Superior temporal gyrus (tissue), 1 donor: ENCODE measurements around the gene SCLY.

ENCODE experiments used
- DNase-seq: peaks from one replicate; pipeline ENCODE4 v3.0.0-alpha.2; 2016; ENCODE audit errors: extremely low spot score

The SCLY gene

GRCh38 chr2:238126338-238126737, 65.5 kb downstream of the SCLY start:
- no peak for DNase-seq

- DNase-seq, result no peak
Observed at GRCh38 chr2:238126775-238127164, 66.0 kb downstream of the SCLY start.

DNA sequence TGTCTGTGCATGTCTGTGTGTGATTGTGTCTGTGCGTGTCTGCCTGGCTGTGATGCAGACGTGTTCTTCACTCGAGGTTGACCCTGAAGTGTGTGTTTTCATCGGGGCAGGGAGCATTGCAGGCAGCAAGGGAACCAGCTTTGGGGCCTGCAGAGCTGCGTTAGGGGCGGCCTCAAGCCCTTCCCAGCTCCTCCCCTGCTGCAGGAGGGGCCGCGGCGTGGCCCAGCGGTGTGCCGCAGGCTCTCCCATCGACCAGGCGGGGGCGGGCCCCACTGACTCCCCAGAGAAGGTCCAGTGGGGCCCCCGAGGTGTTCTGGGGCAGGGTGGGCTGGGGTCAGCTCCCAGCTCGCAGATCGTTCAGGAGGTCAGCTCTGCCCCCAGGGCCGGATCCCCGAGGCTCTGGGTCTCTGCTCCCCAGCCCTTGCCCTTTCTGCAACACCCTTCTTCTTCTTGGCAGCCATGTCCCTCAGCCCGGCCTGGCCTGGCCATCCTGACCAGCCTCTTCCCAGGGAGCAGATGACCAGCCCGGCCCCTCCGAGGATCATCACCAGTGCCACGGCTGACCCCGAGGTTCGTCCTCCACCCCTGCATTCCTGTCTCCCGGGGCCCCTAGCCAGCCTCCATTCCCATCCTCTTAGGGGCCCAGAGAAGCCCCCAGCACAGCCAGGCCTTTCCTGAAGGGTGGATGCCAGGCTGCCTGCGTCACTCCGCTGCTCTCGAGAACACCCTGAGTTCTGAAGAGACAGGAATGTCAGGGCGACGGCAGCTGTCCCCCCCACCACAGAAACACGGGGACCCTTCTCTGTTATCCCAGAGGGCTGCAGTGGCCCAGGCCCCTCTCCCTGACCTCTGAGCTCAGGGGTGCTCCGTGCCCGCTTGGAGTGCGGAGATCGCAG, 66.6 kb downstream of the SCLY start:
- DNase-seq, result no peak

- no peak for DNase-seq
Observed at GRCh38 chr2:238128061-238128440, 67.2 kb downstream of the SCLY start.

- DNase-seq, result no peak
Observed at GRCh38 chr2:238128534-238129001, 67.8 kb downstream of the SCLY start.

DNA sequence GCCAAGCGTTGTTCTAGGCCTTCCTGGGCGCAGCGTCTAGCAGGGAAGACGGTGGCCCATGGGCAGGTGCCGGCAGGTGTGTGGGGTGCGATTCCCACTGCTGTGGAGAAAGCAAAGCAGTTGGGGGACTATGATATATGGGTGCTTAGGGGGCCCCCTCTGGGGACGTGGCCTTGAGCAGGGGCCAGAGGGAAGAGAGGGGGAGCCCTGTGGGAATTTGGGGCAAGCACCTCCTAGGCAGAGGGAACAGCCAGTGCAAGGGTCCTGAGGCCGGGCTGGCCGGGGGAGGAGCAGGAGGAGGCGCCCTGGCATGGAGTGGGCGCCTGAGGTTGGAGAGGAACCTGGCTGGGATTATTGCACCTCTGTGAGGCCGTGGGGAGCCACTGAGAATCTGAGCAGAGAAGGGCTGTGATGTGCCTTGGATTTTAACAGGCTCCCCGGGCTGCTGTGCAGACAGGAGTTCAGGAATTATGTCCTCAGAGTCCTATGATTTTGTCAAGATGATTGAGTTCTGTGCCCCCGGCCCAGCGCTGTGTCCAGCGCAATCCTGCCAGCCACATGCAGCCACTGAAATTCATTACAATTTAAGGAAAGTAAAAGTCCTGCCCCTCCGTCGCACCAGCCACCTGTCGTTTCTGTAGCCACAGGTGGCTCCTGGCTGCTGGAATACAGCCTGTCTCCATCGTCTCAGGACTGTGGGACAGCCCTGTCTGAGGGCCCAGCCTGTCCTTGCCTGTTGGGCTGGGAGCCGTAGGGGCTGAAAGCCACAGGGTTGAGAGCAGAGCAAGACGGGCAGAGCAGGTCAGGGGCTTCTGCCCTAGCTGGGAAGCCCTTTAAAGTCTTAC, 68.6 kb downstream of the SCLY start:
- no peak for DNase-seq

DNA sequence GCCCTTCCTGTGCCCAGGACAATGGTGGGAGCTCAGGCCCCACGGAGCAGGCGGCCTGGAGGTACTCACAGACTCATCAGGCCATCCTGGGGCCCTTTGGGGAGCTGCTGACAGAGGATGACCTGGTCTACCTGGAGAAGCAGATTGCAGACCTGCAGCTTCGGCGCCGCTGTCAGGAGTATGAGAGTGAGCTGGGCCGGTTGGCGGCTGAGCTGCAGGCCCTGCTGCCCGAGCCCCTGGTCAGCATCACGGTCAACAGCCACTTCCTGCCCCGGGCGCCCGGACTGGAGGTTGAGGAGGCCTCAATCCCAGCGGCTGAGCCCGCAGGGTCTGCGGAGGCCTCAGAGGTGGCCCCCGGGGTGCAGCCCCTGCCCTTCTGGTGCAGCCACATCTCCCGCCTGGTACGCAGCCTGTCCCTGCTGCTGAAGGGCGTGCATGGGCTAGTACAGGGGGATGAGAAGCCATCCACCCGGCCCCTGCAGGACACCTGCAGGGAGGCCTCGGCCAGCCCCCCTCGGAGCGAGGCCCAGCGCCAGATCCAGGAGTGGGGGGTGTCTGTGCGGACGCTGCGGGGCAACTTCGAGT, 69.4 kb downstream of the SCLY start:
- no peak for DNase-seq

DNA sequence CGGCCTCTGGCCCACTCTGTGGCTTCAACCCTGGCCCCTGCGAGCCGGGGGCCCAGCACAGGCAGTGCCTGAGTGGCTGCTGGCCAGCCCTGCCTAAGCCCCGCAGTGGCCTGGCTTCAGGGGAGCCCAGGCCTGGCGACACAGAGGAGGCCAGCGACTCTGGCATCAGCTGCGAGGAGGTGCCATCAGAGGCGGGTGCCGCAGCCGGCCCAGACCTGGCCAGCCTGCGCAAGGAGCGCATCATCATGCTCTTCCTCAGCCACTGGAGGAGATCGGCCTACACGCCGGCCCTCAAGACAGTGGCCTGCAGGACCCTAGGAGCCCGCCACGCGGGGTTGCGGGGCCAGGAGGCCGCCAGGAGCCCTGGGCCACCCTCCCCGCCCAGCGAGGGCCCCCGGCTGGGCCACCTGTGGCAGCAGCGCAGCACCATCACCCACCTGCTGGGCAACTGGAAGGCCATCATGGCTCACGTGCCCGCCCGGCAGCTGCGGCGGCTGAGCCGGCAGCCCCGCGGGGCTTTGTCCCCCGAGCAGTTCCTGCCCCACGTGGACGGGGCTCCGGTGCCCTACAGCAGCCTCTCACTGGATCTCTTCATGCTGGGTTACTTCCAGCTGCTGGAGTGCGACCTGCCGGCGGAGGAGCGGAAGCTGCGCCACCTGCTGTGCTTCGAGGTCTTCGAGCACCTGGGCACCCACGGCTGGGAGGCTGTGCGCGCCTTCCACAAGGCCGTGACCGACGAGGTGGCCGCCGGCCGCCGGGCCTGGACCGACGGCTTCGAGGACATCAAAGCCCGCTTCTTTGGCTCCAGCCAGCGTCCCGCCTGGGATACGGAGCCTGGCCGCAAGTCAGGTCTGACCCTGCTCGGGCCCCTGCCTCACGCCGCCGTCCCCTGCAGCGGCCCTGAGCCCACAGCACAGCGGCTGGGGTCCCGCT, 70.2 kb downstream of the SCLY start:
- DNase-seq, result no peak

GRCh38 chr2:238131761-238132462, 71.1 kb downstream of the SCLY start:
- DNase-seq, result no peak

GRCh38 chr2:238132463-238133450, 72.0 kb downstream of the SCLY start:
- no peak for DNase-seq

DNA sequence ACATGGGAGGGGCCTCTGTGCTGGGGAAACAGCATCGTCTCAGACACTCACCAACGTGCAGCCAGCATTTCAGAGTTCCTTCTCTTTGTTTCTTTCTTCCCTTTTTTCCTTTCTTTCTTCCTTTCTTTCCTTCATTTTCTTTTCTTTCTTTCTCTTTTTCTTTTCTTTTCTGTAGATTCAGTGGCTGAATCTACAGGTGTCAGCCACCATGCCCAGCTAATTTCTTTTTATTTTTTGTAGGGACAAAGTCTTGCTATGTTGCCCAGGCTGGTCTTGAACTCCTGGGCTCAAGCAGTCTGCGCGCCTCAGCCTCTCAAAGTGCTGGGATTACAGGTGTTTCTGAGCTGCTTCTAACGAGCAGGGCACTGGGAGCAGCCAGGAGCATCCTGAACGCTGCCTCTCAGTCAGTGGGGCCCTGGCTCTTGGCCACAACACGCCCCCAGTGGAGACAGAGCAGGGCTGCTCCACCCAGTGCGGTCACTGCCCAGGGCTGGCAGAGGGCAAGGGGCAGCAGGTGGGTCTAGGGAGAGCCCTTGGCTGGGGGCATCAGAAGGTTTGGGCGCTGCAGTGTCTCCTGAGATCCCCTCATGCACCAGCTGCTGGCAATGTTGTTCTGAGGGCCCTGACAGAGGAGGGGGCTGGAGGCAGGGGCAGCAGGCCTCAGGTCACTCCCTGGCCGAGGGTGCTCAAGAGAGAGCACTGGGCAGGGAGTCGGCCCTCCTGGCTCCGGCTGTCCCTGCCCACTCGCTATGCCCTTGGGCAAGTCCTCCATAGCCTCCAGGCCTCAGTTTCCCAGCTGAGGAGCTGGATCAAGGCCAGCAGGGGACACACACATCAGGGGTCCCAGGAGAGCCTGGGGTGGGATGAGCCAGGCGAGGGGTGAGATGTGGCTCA, 72.9 kb downstream of the SCLY start:
- no peak for DNase-seq

GRCh38 chr2:238134393-238134785, 73.6 kb downstream of the SCLY start:
- DNase-seq, result no peak

GRCh38 chr2:238135601-238136150, 74.9 kb downstream of the SCLY start:
- no peak for DNase-seq

DNA sequence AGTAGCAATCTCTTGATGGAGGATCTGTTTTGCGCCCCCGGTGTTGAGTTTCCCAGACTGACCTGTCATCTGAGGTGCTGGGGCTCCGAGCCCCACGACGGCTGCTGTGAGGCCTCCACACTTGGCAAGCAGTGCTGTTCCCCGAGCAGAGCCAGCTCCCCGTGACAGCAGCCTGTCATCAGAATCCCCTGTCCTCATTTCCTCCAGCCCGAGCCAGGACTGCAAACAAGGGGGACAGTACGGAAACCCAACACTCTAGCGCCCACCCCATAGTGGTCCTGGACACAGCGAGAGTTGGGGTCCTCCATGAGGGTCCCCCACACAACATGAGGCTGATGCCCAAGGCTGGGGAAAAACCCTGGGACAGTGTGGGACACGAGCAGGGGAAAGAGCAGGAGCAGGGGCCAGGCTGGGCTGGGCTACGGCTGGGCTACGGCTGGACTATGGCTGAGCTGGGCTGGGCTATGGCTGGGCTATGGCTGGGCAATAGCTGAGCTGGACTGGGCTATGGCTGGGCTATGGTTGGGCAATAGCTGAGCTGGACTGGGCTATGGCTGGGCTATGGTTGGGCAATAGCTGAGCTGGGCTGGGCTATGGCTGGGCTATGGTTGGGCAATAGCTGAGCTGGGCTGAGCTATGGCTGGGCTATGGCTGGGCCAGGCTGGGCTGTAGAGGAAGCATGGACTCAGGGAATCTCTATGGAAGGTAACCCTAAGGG, 76.2 kb downstream of the SCLY start:
- no peak for DNase-seq

DNA sequence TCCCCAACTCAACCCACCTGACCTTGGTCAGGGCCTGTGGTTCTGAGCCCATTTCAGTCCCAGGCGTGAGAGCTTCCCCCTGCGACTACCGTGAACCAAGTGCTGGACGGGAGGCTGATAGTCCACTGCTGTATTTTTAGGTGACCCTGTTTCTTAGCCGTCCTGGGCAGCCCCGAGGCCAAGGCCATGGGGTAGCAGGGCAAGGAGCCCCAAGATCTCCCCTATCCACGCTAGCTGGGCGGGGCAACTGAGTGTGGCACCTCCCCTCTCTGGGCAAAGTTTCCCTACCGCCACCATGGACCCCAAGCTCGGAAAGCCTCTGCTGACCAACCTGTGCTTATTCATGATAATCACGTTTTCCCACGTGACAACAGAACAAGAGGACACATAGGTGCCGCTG, 77.1 kb downstream of the SCLY start:
- no peak for DNase-seq

DNA sequence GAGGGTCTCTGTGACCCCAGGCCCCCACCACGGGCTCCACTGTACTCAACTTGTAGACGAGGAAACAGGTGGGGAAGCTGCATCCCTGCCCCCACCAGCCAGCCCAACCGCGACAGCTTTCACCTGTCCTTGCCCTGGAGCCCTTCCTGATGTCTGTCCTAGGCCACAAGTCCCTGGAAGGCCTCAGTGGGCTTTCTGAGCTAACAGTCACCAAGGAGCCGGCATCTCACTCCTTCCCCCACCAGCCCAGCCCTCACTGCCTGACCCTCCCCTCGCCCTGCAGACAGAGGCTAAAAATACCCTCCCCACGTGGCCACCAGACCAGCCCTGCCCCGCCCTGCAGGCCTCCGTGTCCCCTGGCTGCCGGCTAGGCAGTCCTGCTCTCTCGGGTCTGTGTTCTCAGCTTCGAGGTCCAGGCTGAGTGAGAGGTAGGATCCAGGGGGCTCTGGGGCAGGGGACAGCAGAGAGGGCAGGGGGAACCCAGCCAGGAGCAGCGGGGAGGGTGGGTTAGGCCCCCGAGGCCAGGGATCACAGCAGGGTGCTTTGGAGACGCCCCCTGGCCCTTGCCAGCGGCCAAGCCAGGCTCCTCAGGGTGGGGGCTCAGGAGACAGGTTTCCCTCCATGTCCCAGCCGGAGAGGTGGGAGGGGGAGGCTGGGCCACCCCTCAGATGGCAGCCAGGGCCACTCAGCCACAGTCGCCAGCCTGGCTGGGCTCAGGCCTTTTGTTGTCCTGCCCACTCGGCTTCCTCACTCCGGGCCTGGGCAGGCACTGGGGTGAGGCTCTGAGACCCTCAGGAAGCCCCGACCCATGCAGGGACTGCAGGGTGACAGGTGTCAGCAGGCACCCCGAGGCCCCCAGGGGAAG, 77.8 kb downstream of the SCLY start, which contains the start of gene KLHL30:
TSS of gene KLHL30 (plus strand) at position 338 of the 865 bp plus-strand sequence. CDS start 2,087 bp downstream, outside the sequence.
- no peak for DNase-seq
